ENCODE measurements around the gene ADH1C.

DNA sequence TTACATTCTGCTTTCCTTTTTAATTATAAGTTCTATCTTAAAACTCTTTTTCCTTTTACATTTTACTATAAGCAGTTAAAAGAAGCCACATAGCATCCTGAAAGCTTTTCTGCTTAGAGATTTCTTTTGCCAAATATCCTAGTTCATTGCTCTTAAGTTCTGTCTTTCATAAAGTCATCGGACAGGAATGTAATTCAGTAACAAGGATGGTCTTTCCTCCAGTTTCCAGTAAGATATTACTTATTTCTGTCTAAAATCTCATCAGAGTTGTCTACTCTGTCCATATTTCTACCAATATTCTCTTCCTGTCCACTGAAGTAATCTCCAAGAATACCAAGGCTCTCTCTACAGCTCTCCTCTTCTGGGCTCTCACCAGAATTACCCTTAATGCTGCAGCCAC is 37.5 kb upstream of the ADH1C start:
- no peak for TF ChIP-seq YY1 (IDR thresholded peaks at IDR 0.05; ENCODE audit: low read depth)
- TF ChIP-seq, protein P1, sequence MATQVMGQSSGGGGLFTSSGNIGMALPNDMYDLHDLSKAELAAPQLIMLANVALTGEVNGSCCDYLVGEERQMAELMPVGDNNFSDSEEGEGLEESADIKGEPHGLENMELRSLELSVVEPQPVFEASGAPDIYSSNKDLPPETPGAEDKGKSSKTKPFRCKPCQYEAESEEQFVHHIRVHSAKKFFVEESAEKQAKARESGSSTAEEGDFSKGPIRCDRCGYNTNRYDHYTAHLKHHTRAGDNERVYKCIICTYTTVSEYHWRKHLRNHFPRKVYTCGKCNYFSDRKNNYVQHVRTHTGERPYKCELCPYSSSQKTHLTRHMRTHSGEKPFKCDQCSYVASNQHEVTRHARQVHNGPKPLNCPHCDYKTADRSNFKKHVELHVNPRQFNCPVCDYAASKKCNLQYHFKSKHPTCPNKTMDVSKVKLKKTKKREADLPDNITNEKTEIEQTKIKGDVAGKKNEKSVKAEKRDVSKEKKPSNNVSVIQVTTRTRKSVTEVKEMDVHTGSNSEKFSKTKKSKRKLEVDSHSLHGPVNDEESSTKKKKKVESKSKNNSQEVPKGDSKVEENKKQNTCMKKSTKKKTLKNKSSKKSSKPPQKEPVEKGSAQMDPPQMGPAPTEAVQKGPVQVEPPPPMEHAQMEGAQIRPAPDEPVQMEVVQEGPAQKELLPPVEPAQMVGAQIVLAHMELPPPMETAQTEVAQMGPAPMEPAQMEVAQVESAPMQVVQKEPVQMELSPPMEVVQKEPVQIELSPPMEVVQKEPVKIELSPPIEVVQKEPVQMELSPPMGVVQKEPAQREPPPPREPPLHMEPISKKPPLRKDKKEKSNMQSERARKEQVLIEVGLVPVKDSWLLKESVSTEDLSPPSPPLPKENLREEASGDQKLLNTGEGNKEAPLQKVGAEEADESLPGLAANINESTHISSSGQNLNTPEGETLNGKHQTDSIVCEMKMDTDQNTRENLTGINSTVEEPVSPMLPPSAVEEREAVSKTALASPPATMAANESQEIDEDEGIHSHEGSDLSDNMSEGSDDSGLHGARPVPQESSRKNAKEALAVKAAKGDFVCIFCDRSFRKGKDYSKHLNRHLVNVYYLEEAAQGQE (IDR thresholded peaks at IDR 0.05; ENCODE audit: low read depth, low read length): no peak
- TF ChIP-seq, protein P2, sequence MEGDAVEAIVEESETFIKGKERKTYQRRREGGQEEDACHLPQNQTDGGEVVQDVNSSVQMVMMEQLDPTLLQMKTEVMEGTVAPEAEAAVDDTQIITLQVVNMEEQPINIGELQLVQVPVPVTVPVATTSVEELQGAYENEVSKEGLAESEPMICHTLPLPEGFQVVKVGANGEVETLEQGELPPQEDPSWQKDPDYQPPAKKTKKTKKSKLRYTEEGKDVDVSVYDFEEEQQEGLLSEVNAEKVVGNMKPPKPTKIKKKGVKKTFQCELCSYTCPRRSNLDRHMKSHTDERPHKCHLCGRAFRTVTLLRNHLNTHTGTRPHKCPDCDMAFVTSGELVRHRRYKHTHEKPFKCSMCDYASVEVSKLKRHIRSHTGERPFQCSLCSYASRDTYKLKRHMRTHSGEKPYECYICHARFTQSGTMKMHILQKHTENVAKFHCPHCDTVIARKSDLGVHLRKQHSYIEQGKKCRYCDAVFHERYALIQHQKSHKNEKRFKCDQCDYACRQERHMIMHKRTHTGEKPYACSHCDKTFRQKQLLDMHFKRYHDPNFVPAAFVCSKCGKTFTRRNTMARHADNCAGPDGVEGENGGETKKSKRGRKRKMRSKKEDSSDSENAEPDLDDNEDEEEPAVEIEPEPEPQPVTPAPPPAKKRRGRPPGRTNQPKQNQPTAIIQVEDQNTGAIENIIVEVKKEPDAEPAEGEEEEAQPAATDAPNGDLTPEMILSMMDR (IDR thresholded peaks at IDR 0.05): no peak
- no peak for TF ChIP-seq JUND (IDR thresholded peaks at IDR 0.05)
- TF ChIP-seq TCF12 (IDR thresholded peaks at IDR 0.05): no peak
